Fibroblast of gingiva (primary cell): Measurements from ENCODE around the gene AOAH.
A peak's percentile ranks its signal among the peaks of the same experiment; 100 is the strongest.

Source experiments
- DNase-seq: peaks from one replicate; pipeline ENCODE4 v3.0.0-alpha.2; 2011; ENCODE audit warnings: low read depth

AOAH gene

GRCh38 chr7:36601601-36602000 lies 122.7 kb downstream of the AOAH start:
- DNase-seq: no peak

DNA sequence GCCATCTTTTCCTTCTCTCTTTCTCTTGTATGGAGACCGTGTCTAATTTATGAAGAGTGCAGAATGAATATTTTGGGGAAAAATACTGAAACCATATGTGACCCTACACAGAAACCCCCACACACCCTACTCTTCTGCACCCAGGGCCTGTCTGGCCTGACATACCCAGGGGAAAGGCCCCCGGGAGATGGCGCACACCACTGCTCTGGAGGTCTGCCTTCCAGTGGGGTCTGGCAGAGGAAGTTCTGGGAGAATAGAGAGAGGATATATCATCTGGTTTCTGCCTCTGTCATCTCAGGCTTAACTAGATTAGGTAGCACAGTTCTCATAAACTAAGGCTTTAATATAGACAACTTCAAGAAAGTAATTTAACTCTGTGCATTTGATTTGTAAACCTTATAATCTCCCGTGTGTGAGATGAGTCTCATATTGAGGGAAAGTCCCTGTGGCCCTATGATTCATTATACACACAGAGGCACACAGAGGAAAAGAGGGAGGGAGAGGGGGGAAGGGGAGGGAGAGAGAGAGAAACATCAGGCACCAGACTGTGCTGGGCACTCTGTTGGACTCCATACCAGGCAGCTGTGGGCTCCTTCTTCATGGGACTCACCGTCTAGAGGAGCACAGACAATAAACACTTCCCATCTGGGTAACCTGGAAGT lies 123.3 kb downstream of the AOAH start:
- DNase-seq: no peak

GRCh38 chr7:36600314-36600682 lies 124.0 kb downstream of the AOAH start:
- no peak for DNase-seq

DNA sequence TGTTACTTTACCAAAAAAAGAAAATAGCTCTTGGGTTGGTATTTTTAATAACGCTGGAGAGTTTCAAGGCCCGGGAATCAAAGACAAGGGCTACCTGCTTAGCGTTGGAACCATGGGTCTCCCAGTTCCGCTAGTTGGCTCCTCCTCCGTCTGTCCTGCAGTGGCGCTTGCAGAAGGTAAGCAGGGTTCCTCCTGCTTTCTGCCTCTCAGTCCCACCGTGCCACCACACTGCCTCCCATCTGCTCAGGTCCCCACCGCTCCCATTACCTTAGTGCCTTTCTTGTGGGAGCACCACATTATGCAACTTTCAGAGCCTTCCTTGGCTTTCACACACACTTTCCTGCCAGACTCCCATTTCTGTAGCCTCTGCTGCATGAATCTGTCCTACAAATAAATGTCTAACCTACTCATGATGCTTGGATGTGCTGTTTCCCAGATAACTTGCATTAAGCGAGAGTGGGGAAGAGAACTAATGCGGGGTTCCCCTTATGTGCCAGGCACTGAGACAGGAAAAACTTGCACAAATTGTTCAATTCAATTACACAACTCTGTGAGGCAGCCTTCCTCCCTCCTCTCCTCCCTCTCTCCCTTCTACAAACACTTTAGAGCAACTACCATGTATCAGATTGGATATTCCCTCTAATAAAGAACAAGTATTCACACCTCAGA lies 124.5 kb downstream of the AOAH start:
- DNase-seq: no peak

GRCh38 chr7:36598054-36598674 lies 126.1 kb downstream of the AOAH start:
- no peak for DNase-seq

GRCh38 chr7:36597090-36597773 lies 127.1 kb downstream of the AOAH start:
- DNase-seq: no peak

- no peak for DNase-seq
Observed at GRCh38 chr7:36594445-36594844, 129.8 kb downstream of the AOAH start.

DNA sequence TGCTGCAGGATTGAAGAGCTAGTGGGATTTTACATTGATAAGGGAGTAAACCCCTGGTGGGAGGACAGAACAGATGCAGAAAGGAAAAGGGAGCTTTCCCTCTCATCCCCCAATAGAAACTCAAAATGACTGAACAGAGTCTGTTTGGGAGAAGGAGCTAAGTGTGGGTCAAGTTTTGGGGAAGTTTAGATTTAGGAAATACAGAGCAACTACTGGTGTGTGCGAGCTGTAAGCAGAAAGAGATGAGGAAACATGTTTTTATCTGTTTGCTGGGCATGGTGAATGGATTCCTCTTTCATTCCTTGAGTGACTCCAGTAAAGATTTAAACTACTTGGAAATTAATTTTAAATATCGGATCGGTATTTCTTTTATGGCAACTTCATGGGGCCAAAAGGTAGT lies 132.7 kb downstream of the AOAH start:
- DNase-seq: no peak

- no peak for DNase-seq
Observed at GRCh38 chr7:36589391-36589790, 134.9 kb downstream of the AOAH start.

GRCh38 chr7:36583318-36583717 lies 141.0 kb downstream of the AOAH start:
- DNase-seq: no peak

- no peak for DNase-seq
Observed at GRCh38 chr7:36575832-36576231, 148.5 kb downstream of the AOAH start.

DNA sequence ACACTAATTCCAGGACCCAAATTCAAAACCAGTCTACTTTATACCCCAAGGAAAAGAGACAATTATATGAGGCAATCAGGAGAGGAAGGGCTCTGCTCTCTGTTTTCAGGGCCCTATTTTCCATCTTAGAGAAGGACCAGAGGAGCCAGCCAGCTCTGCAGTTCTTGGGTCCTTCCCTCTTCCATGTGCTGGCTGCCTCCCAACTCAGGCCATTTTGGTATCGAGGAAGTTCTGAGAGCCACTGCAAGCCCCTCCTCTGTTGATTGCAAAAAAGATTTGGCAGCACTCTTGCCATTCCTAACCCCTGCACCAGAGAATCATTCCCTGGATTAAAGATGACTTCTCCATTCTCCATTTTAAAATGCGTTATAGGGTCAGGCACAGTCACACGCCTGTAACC lies 151.2 kb downstream of the AOAH start:
- DNase-seq: no peak

GRCh38 chr7:36571190-36571560 lies 153.1 kb downstream of the AOAH start:
- DNase-seq: no peak

DNA sequence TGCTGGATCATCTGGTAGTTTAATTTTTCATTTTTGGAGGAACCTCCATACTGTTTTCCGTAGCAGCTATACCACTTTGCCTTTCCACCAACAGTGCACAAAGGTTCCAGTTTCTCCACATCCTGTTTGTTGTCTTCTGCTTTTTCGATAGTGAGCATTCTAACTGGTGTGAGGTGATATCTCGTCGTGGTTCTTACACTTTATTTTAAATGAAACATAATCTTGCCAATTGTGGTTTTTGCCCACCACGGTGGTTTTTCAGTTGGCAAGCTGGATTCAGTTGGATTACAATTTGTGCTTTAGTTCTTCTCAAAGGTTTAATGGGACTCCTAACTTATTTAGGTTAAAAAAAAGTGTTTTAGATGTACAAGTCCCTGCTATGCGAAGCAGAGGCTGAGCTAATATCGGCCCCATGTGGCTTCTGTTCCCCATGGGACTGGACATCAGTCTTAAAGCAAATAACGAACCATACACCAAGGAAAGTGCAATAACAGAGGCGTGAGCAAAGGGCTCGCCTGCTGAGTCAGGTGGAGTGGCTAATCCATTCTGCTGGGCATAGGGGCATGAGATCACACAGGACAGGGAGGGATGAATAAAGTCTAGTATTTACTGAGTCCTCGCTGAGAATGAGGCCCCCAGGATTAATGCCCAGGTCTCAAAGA lies 153.6 kb downstream of the AOAH start:
- DNase-seq: no peak

DNA sequence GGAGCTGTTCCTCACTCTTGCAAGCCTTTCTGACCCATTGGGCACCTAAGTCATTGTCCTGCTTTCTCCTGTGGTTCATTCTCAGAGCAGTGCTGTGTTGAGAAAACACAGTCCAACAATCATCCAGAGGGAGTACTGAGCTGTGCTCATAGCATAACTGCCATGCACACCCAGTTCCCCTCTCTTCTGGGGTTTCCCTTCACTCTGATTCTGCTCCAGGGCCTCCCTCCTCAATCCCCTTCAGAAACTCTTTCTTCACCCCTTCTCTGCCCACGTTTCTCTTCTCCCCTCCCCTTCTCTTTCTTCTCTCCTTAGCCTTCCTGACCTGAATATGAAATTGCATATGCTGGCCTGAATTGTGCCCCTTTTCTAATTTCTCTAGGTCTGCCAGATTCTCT lies 155.8 kb downstream of the AOAH start:
- DNase-seq: no peak

DNA sequence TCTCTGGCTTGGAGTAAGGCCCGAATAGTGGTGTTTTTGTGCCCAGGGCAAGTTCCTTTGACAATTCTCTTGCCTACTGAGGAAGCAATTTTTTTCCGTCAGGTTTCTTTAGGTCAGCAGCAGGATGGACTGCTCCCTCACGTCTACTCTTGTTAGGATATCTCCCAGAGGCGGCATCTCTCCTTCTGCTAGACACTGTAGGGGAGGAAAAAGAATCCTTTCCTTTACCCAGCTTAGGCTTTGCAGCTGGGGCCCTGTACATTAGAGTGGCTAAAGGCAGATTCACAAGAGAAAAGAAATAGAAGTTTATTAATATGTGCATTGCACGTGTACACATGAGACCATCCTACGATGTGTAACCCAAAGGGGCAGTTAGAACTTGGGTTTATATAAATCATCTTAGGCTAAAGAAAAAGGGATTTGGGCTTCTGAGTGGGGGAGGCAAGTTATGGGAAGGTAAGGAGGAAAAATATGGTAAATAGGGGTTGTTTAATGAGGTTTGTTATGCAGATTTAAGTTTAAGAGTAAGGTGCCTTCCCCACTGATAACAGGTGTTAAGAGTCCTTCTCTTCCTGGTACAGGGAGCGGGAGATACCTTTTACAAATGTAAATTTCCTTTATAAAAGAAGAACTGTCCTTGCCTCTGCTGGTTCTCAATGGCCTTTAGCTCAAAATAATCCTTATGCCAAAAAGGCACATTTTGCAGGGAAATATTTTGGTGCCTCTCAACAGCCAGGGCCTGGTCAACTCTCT lies 156.4 kb downstream of the AOAH start:
- no peak for DNase-seq

GRCh38 chr7:36565792-36566356 lies 158.4 kb downstream of the AOAH start:
- peak; percentile 33 for DNase-seq

DNA sequence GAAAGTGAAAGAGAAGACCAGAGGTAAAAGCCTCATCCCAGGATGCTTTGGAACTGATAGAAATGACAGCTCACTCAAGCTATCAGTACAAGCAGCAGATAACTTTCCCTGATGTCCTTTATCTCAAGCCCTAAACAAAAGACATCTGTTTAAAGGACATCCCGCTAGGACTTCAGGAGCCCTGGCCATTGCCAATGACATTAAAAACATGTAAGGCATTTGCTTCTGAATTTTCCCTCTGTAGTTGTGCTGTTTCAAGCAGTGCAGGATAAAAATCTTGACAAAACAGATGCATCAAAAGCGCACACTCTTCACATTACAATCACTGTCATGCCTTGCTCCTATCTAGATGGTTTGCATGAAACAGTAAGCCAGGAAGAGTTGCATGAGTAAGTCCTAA lies 159.8 kb downstream of the AOAH start:
- DNase-seq: no peak

GRCh38 chr7:36563706-36564327 lies 160.5 kb downstream of the AOAH start:
- peak; percentile 18 for DNase-seq

DNA sequence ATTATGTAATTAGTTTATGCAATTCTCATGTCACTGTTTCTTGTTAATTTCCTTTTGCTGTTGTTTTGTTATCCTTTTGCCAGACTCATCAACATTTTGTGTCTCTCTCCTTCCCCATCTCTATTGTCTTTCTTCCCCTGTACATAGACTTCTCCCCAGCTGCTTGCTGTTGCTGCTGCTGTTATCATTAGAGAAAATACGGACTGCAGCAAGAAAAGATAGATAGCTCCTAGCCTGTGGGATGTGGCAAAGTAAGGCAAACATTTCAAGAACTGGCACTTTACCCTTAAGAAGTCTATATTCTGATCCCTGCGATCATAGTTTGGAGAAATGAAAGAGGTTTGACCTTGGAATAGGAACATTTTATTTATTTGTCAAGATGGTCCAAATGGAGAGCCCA lies 162.2 kb downstream of the AOAH start:
- no peak for DNase-seq

GRCh38 chr7:36549029-36549428 lies 175.3 kb downstream of the AOAH start:
- no peak for DNase-seq
